Measurements from ENCODE around the gene MRPL34. TPM values are rescaled to one million over a fixed set of nuclear protein-coding genes. Genes with fewer than 3 reads are reported as not detected.

The MRPL34 gene
- total RNA-seq, 1 donor from 2014 or later, result 87.2 TPM

GRCh38 chr19:17327654-17328516, 22.2 kb downstream of the MRPL34 start:
- DNase-seq (ENCODE audit: low read depth), result no peak

- DNase-seq (ENCODE audit: low read depth), result no peak
Observed at GRCh38 chr19:17328517-17329365, 23.1 kb downstream of the MRPL34 start.

GRCh38 chr19:17329366-17330261, 23.9 kb downstream of the MRPL34 start:
- DNase-seq (ENCODE audit: low read depth), result no peak

- no peak for DNase-seq (ENCODE audit: low read depth)
Observed at GRCh38 chr19:17330262-17331044, 24.8 kb downstream of the MRPL34 start.

- DNase-seq (ENCODE audit: low read depth), result no peak
Observed at GRCh38 chr19:17331045-17331558, 25.4 kb downstream of the MRPL34 start.

GRCh38 chr19:17332360-17332676, 26.6 kb downstream of the MRPL34 start:
- DNase-seq (ENCODE audit: low read depth), result no peak

- no peak for DNase-seq (ENCODE audit: low read depth)
Observed at GRCh38 chr19:17332677-17333581, 27.3 kb downstream of the MRPL34 start.

GRCh38 chr19:17333611-17334413, 28.1 kb downstream of the MRPL34 start:
- DNase-seq (ENCODE audit: low read depth), result peak; percentile 32

- peak; percentile 99 for DNase-seq (ENCODE audit: low read depth)
Observed at GRCh38 chr19:17334414-17335409, 29.0 kb downstream of the MRPL34 start, which contains the start of gene ANO8. ANO8 (minus strand) TSS chr19:17334855; CDS start chr19:17334670, 185 bp downstream.

GRCh38 chr19:17335575-17335974, 29.9 kb downstream of the MRPL34 start:
- DNase-seq (ENCODE audit: low read depth), result no peak

GRCh38 chr19:17336872-17337674, 31.4 kb downstream of the MRPL34 start, which contains the start of gene GTPBP3:
GTPBP3 (plus strand) TSS chr19:17337553; CDS start chr19:17337612, 59 bp downstream.
- peak; percentile 99 for DNase-seq (ENCODE audit: low read depth)

GRCh38 chr19:17337675-17338432, 32.2 kb downstream of the MRPL34 start:
- no peak for DNase-seq (ENCODE audit: low read depth)

- DNase-seq (ENCODE audit: low read depth), result no peak
Observed at GRCh38 chr19:17338433-17339078, 32.9 kb downstream of the MRPL34 start.

- DNase-seq (ENCODE audit: low read depth), result no peak
Observed at GRCh38 chr19:17339088-17339741, 33.5 kb downstream of the MRPL34 start.
